ENCODE measurements around the gene PPP2R3A.

DNA sequence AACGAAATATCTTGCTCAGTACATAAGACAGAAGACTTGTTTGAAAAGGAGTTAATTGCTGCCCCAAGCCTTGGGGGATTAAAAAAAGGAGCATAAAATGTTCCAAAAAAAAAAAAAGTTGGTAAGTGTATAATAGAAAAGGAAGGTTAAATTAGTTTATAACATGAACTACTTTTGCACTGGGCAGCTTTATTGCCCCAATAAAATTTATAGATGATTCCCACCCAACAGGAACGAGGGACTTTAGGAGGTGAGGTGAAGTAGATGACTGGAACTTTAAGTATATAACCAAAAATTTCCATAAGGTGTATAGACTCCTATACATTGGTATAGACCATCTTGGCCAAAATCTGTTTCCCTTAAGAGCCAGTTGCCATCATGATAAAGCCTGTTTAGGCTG lies 14.8 kb downstream of the PPP2R3A start:
- no peak for TF ChIP-seq TAF1 (IDR thresholded peaks at IDR 0.05; ENCODE audit: borderline replicate concordance, insufficient read depth, low read length)
- no peak for TF ChIP-seq POLR2AphosphoS5 (IDR thresholded peaks at IDR 0.05; ENCODE audit: low read depth, low read length)
- no peak for TF ChIP-seq REST (IDR thresholded peaks at IDR 0.05; ENCODE audit: insufficient read depth in 1 of 2, low read depth in 2 of 2, low read length in 2 of 2)
